Mesenchymal stem cell (in vitro differentiated cells and primary cell): ENCODE measurements around the gene PLXNB2.

Experiments used
- DNase-seq: peaks from one replicate; pipeline ENCODE4 v3.0.0-alpha.2; 2013
- H2AFZ ChIP-seq: one replicate; pipeline ENCODE4 v1.6.1; 2013; ENCODE audit warnings: low read depth, mild to moderate bottlenecking, control low read depth, inconsistent platforms, low read length, moderate library complexity
- H2AK5ac ChIP-seq: 2 replicates; pipeline ENCODE4 v1.6.1; 2013; ENCODE audit warnings: low read length, moderate library complexity, mild to moderate bottlenecking, inconsistent platforms; ENCODE audit not compliant: severe bottlenecking
- H2BK120ac ChIP-seq: one replicate; pipeline ENCODE4 v1.6.1; 2013; ENCODE audit warnings: low read depth, mild to moderate bottlenecking, inconsistent platforms, low read length, moderate library complexity
- H2BK12ac ChIP-seq, 2 experiments: one replicate each; pipeline ENCODE4 v1.6.1; 2013; ENCODE audit warnings: inconsistent platforms in 2 of 2, low read length in 2 of 2, mild to moderate bottlenecking in 2 of 2, moderate library complexity in 2 of 2, control low read depth in 1 of 2
- H2BK15ac ChIP-seq: one replicate; pipeline ENCODE4 v1.6.1; 2013; ENCODE audit warnings: mild to moderate bottlenecking, low read depth, inconsistent platforms; ENCODE audit not compliant: poor library complexity, severe bottlenecking
- H2BK5ac ChIP-seq: 2 replicates; pipeline ENCODE4 v1.6.1; 2013; ENCODE audit warnings: low read depth, mild to moderate bottlenecking, low read length, control low read depth, inconsistent platforms; ENCODE audit not compliant: poor library complexity, severe bottlenecking
- H3K14ac ChIP-seq, 2 experiments: one replicate each; pipeline ENCODE4 v1.6.1; 2013; ENCODE audit warnings: inconsistent platforms in 2 of 2, low read length in 2 of 2, control low read depth in 1 of 2, mild to moderate bottlenecking in 1 of 2, moderate library complexity in 1 of 2
- H3K18ac ChIP-seq, 2 experiments: one replicate each; pipeline ENCODE4 v1.6.1; 2013; ENCODE audit warnings: inconsistent platforms in 2 of 2, low read length in 2 of 2, control low read depth in 1 of 2, low read depth in 1 of 2, mild to moderate bottlenecking in 1 of 2
- H3K23ac ChIP-seq, 2 experiments: one replicate each; pipeline ENCODE4 v1.6.1; 2013; ENCODE audit warnings: inconsistent platforms in 2 of 2, low read length in 2 of 2, mild to moderate bottlenecking in 2 of 2, moderate library complexity in 2 of 2, control low read depth in 1 of 2
- H3K27ac ChIP-seq: 2 replicates; pipeline ENCODE4 v1.5.1; 2013; ENCODE audit warnings: mild to moderate bottlenecking, moderate library complexity, low read length, control low read depth, inconsistent platforms; ENCODE audit not compliant: poor library complexity, severe bottlenecking
- H3K27me3 ChIP-seq, 2 experiments: 2 replicates each; pipeline versions ENCODE4 v1.6.1 to v1.7.0; 2013; ENCODE audit warnings: low read length in 2 of 2, mild to moderate bottlenecking in 2 of 2, moderate library complexity in 2 of 2, control low read depth in 1 of 2, inconsistent platforms in 1 of 2; ENCODE audit not compliant: control insufficient read depth in 1 of 2, insufficient read depth in 1 of 2
- H3K36me3 ChIP-seq, 2 experiments: 2 replicates each; pipeline versions ENCODE4 v1.6.1 to v1.7.0; 2013; ENCODE audit warnings: low read length in 2 of 2, control low read depth in 1 of 2, inconsistent platforms in 1 of 2, low read depth in 1 of 2, mild to moderate bottlenecking in 1 of 2; ENCODE audit not compliant: insufficient read depth in 2 of 2, control insufficient read depth in 1 of 2
- H3K4ac ChIP-seq, 2 experiments: one replicate each; pipeline ENCODE4 v1.6.1; 2013; ENCODE audit warnings: inconsistent platforms in 2 of 2, low read length in 2 of 2, mild to moderate bottlenecking in 2 of 2, moderate library complexity in 2 of 2, control low read depth in 1 of 2, low read depth in 1 of 2
- H3K4me1 ChIP-seq: 2 replicates; pipeline ENCODE4 v1.6.1; 2013; ENCODE audit warnings: low read depth, low read length, control low read depth; ENCODE audit not compliant: control insufficient read depth, insufficient read depth
- H3K4me2 ChIP-seq: 2 replicates; pipeline ENCODE4 v1.6.1; 2013; ENCODE audit warnings: low read length, mild to moderate bottlenecking, inconsistent platforms; ENCODE audit not compliant: poor library complexity, severe bottlenecking
- H3K4me3 ChIP-seq, 2 experiments: 2 replicates each; pipeline versions ENCODE4 v1.5.1 to v1.7.0; 2013; ENCODE audit warnings: low read length in 2 of 2, mild to moderate bottlenecking in 2 of 2, control low read depth in 1 of 2, low read depth in 1 of 2; ENCODE audit not compliant: insufficient read depth in 1 of 2
- H3K79me1 ChIP-seq: replicated peaks from 2 replicates; pipeline ENCODE4 v1.6.1; 2013; ENCODE audit warnings: mild to moderate bottlenecking, control low read depth, low read length, inconsistent platforms; ENCODE audit not compliant: poor library complexity, severe bottlenecking
- H3K9ac ChIP-seq: 2 replicates; pipeline ENCODE4 v1.7.0; 2013; ENCODE audit warnings: mild to moderate bottlenecking, low read length, moderate library complexity
- H3K9me3 ChIP-seq: 2 replicates; pipeline ENCODE4 v1.7.0; 2013; ENCODE audit warnings: mild to moderate bottlenecking, low read length; ENCODE audit not compliant: control insufficient read depth
- H4K8ac ChIP-seq: one replicate; pipeline ENCODE4 v1.6.1; 2013; ENCODE audit warnings: inconsistent platforms, mild to moderate bottlenecking, low read length, moderate library complexity
- H4K91ac ChIP-seq: one replicate; pipeline ENCODE4 v1.6.1; 2013; ENCODE audit warnings: mild to moderate bottlenecking, low read length, inconsistent platforms
- WGBS: methylation state at CpG from one replicate; pipeline ENCODE4 v1.1.7; 2013; ENCODE audit warnings: mixed read lengths; 5-methylcytosine and 5-hydroxymethylcytosine counted together

Gene PLXNB2

DNA sequence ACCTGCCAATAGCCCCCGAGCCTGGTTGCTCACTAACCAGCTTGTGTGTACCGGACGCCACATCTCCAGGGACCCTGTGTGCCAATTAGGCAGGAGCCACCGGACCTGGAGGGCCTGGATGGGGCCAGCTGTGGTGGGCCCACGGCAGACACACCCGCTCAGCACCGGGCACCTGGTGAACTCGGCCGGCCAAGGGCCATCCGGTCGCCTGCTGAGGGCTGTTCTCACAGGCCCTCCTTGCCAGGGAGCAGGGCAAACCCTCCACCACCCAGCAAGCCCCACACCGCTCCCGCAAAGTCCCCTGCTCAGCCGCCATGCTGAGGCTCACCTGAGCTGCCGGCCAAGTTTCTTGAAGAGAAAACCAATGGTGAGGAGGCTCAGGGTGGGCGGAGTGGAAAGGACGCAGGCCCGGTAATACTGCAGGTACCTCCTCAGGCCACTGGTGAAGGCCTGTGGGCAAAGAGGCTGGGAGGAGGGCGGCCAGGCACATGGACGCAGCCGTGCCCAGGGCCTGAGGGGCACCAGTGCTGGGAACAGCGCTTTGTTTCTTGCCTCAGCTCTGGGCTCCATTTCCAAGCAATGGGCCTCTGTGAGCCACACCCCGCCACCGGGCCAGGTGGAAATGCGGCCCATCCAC lies 79.7 kb downstream of the PLXNB2 start:
- H2BK5ac ChIP-seq: no peak overlapping the region
- no peak overlapping the region for H3K23ac ChIP-seq
- H2AFZ ChIP-seq: no peak overlapping the region

DNA sequence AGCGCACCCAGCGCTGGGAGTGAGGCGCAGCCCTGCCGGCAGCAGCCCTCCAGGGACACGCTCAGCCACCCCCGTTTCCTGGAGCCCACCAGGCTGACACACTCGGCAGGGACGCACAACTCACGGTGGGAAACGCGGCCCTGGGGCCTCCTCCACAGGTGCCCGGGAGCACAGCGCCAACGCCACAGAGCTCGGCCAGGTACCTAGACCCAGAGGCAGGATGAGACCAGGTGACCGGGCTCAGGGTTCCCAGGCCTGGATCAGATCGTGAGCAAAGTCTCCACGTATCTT lies 80.6 kb downstream of the PLXNB2 start:
- H2AK5ac ChIP-seq: no peak overlapping the region
- peaks cover 34% of the 10 kb centered on the region for H3K79me1 ChIP-seq
- H4K8ac ChIP-seq: no peak overlapping the region
- H3K4me2 ChIP-seq: no peak overlapping the region
- peaks cover 2% of the 10 kb centered on the region for H3K4me1 ChIP-seq
- no peaks in the 10 kb centered on the region for H3K9me3 ChIP-seq
- H3K4ac ChIP-seq: no peak overlapping the region
- H2BK12ac ChIP-seq: no peak overlapping the region
- WGBS: 98% methylated on average over 18 of the region's 18 CpGs
- H3K27ac ChIP-seq: no peak overlapping the region
- no peak for DNase-seq
- no peak overlapping the region for H3K18ac ChIP-seq
- H2BK15ac ChIP-seq: no peak overlapping the region
- no peak overlapping the region for H4K91ac ChIP-seq
- H2BK5ac ChIP-seq: no peak overlapping the region
- H3K27me3 ChIP-seq: no peaks in the 10 kb centered on the region
- no peak overlapping the region for H3K4me3 ChIP-seq
- H3K23ac ChIP-seq: no peak overlapping the region
- no peak overlapping the region for H3K14ac ChIP-seq
- no peak overlapping the region for H3K9ac ChIP-seq
- H3K36me3 ChIP-seq: peaks cover 56 to 83% of the 10 kb centered on the region in 2 experiments
- H2BK120ac ChIP-seq: no peak overlapping the region
- no peak overlapping the region for H2AFZ ChIP-seq

More for the DNA sequence above, 79.7 kb downstream of the PLXNB2 start:
- Histone ChIP-seq H3K36me3 (peaks cover 52 to 80% of the 10 kb centered on the region in 2 experiments), H2BK12ac (no peak overlapping the region), H3K27ac (no peak overlapping the region), H3K4me2 (no peak overlapping the region), H2AK5ac (no peak overlapping the region), H2BK120ac (no peak overlapping the region), H2BK15ac (no peak overlapping the region), H3K4me3 (no peak overlapping the region), H3K79me1 (peaks cover 36% of the 10 kb centered on the region), H4K91ac (no peak overlapping the region), H3K18ac (no peak overlapping the region), H3K9ac (no peak overlapping the region), H3K4ac (no peak overlapping the region), H3K9me3 (no peaks in the 10 kb centered on the region), H4K8ac (no peak overlapping the region), H3K27me3 (no peaks in the 10 kb centered on the region), H3K4me1 (no peaks in the 10 kb centered on the region), H3K14ac (no peak overlapping the region)
- 96% methylated on average over 25 of the region's 25 CpGs for WGBS
- no peak for DNase-seq

GRCh38 chr22:50226063-50226874 lies 81.2 kb downstream of the PLXNB2 start:
- no peak overlapping the region for H3K27ac ChIP-seq
- no peak overlapping the region for H2BK12ac ChIP-seq
- H2BK120ac ChIP-seq: no peak overlapping the region
- H3K4me3 ChIP-seq: no peak overlapping the region
- H3K79me1 ChIP-seq: peaks cover 37% of the 10 kb centered on the region
- no peak overlapping the region for H4K8ac ChIP-seq
- H3K4me1 ChIP-seq: peaks cover 2% of the 10 kb centered on the region
- no peak overlapping the region for H3K23ac ChIP-seq
- H3K14ac ChIP-seq: no peak overlapping the region
- H3K4me2 ChIP-seq: no peak overlapping the region
- no peaks in the 10 kb centered on the region for H3K27me3 ChIP-seq
- WGBS: 95% methylated on average over 27 of the region's 31 CpGs
- H2BK5ac ChIP-seq: no peak overlapping the region
- H3K9me3 ChIP-seq: no peaks in the 10 kb centered on the region
- H4K91ac ChIP-seq: no peak overlapping the region
- H3K4ac ChIP-seq: no peak overlapping the region
- no peak overlapping the region for H2AFZ ChIP-seq
- no peak overlapping the region for H3K9ac ChIP-seq
- peaks cover 61 to 88% of the 10 kb centered on the region in 2 experiments for H3K36me3 ChIP-seq
- H2BK15ac ChIP-seq: no peak overlapping the region
- DNase-seq: no peak
- no peak overlapping the region for H3K18ac ChIP-seq
- H2AK5ac ChIP-seq: no peak overlapping the region

DNA sequence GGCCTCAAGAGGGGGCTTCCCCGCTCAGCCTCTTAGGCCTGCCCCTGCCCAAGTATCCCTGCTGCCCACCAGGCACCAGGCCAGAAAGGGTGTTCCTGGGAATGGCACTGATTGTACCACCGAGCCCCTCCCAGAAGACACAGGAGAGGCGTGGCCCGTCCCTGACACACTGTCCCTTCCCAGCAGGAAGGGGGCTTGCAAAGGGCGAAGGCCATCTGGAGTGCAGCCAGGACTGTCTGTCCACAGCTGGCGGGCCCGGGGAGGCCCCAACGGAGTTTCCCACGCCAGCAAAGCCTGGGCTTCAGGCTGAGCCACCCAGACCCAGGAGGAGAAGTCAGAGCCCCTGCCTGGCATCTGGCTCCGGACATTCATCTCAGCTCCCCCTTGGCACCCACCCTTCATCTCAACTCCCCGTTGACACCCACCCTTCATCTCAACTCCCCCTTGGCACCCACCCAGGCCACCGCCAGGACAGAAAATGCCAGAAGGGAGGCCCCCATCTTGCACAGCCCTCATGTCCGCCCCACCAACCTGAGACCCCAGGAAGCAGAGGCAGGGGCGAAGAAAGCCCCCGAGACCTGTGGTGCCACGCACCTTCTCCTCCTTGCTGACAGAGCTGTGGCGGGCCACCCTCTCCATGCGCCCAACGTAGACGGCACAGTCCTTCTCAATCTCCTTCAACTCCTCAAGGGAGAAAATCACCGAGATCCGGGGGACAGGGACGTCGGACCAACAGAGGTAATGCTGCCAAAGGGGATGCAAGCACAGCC lies 82.1 kb downstream of the PLXNB2 start:
- no peak overlapping the region for H3K27ac ChIP-seq
- H3K18ac ChIP-seq: no peak overlapping the region
- peaks cover 2% of the 10 kb centered on the region for H3K4me1 ChIP-seq
- H2BK120ac ChIP-seq: no peak overlapping the region
- no peak overlapping the region for H2BK15ac ChIP-seq
- H3K9me3 ChIP-seq: no peaks in the 10 kb centered on the region
- no peak overlapping the region for H3K4ac ChIP-seq
- H3K14ac ChIP-seq: no peak overlapping the region
- H3K36me3 ChIP-seq: peaks cover 70 to 94% of the 10 kb centered on the region in 2 experiments
- no peak overlapping the region for H4K91ac ChIP-seq
- no peak overlapping the region for H3K9ac ChIP-seq
- peaks cover 38% of the 10 kb centered on the region for H3K79me1 ChIP-seq
- no peak overlapping the region for H2AFZ ChIP-seq
- H2BK12ac ChIP-seq: no peak overlapping the region
- H3K4me3 ChIP-seq: no peak overlapping the region
- H3K4me2 ChIP-seq: no peak overlapping the region
- WGBS: 95% methylated on average over 24 of the region's 24 CpGs
- no peak overlapping the region for H4K8ac ChIP-seq
- DNase-seq: no peak
- no peaks in the 10 kb centered on the region for H3K27me3 ChIP-seq
- no peak overlapping the region for H2BK5ac ChIP-seq
- no peak overlapping the region for H2AK5ac ChIP-seq
- H3K23ac ChIP-seq: no peak overlapping the region
